ENCODE results near the gene ADRA2A.

ADRA2A gene

GRCh38 chr10:111057006-111057405 is 19.8 kb upstream of the ADRA2A start:
- TF ChIP-seq CTCF (conservative IDR thresholded peaks at IDR 0.05; ENCODE audit: low read length), result no peak
- DNase-seq (ENCODE audit: low read depth), result no peak
- H3K4me3 ChIP-seq (ENCODE audit: low read length), result no peak overlapping the region

- DNase-seq (ENCODE audit: low read depth), result no peak
- TF ChIP-seq CTCF (conservative IDR thresholded peaks at IDR 0.05; ENCODE audit: low read length), result no peak
- no peak overlapping the region for H3K4me3 ChIP-seq (ENCODE audit: low read length)
Measured at GRCh38 chr10:111063471-111063870, 13.4 kb upstream of the ADRA2A start.

GRCh38 chr10:111072232-111072631 is 4.6 kb upstream of the ADRA2A start:
- no peak for DNase-seq (ENCODE audit: low read depth)
- H3K4me3 ChIP-seq (ENCODE audit: low read length), result no peak overlapping the region
- no peak for TF ChIP-seq CTCF (conservative IDR thresholded peaks at IDR 0.05; ENCODE audit: low read length)

GRCh38 chr10:111075577-111076185 is 1.1 kb upstream of the ADRA2A start:
- TF ChIP-seq CTCF (conservative IDR thresholded peaks at IDR 0.05; ENCODE audit: low read length), result no peak
- peak overlapping the region; percentile 66 for H3K4me3 ChIP-seq (ENCODE audit: low read length)
- no peak for DNase-seq (ENCODE audit: low read depth)

- peak overlapping the region; percentile 66 for H3K4me3 ChIP-seq (ENCODE audit: low read length)
- peak; percentile 72 for TF ChIP-seq CTCF (conservative IDR thresholded peaks at IDR 0.05; ENCODE audit: low read length)
- DNase-seq (ENCODE audit: low read depth), result peak; percentile 45
Measured at GRCh38 chr10:111076191-111076681, 593 bp upstream of the ADRA2A start.

GRCh38 chr10:111077479-111077784 is 603 bp downstream of the ADRA2A start:
- DNase-seq (ENCODE audit: low read depth), result no peak
- peak overlapping the region; percentile 66 for H3K4me3 ChIP-seq (ENCODE audit: low read length)
- TF ChIP-seq CTCF (conservative IDR thresholded peaks at IDR 0.05; ENCODE audit: low read length), result no peak

GRCh38 chr10:111077785-111078504 is 1.1 kb downstream of the ADRA2A start:
- TF ChIP-seq CTCF (conservative IDR thresholded peaks at IDR 0.05; ENCODE audit: low read length), result no peak
- no peak for DNase-seq (ENCODE audit: low read depth)
- peak overlapping the region; percentile 66 for H3K4me3 ChIP-seq (ENCODE audit: low read length)
